Stimulated activated CD8-positive, alpha-beta memory T cell treated with anti-CD3 and anti-CD28 coated beads, Interleukin-12 subunit alpha, Interleukin-12 subunit beta, amount 100 ng/mL, for 24 hours (primary cell): ENCODE data around the gene KCNH8.
"Not testable (repeated sequence)": the region's sequence is repeated elsewhere in the genome, so short reads cannot be mapped to it uniquely, and the experiment has no call there.

ENCODE experiments used
- DNase-seq: peaks from one replicate; pipeline ENCODE4 v3.0.0-alpha.2; 2020; ENCODE audit errors: extremely low read depth

Gene KCNH8

GRCh38 chr3:19147905-19148767 lies at the start of gene KCNH8:
Gene KCNH8, plus strand, starts transcription at chr3:19148510. Its CDS starts 210 bp downstream, at chr3:19148720.
- no peak for DNase-seq

- DNase-seq, result not testable (repeated sequence)
Observed at GRCh38 chr3:19102654-19103290, 45.5 kb upstream of the KCNH8 start.

- DNase-seq, result no peak
Observed at GRCh38 chr3:19103510-19103909, 44.8 kb upstream of the KCNH8 start.

GRCh38 chr3:19104459-19104858 lies 43.9 kb upstream of the KCNH8 start:
- DNase-seq, result no peak

GRCh38 chr3:19105826-19106225 lies 42.5 kb upstream of the KCNH8 start:
- DNase-seq, result no peak

GRCh38 chr3:19106307-19106706 lies 42.0 kb upstream of the KCNH8 start:
- DNase-seq, result no peak

GRCh38 chr3:19107719-19108118 lies 40.6 kb upstream of the KCNH8 start:
- no peak for DNase-seq

GRCh38 chr3:19110335-19110895 lies 37.9 kb upstream of the KCNH8 start:
- DNase-seq, result no peak

- DNase-seq, result no peak
Observed at GRCh38 chr3:19114461-19114860, 33.8 kb upstream of the KCNH8 start.

- DNase-seq, result no peak
Observed at GRCh38 chr3:19116239-19116638, 32.1 kb upstream of the KCNH8 start.

GRCh38 chr3:19124752-19125151 lies 23.6 kb upstream of the KCNH8 start:
- no peak for DNase-seq

GRCh38 chr3:19139863-19140262 lies 8.4 kb upstream of the KCNH8 start:
- DNase-seq, result no peak

- DNase-seq, result peak; percentile 19
Observed at GRCh38 chr3:19146685-19147650, 1.3 kb upstream of the KCNH8 start.

- no peak for DNase-seq
Observed at GRCh38 chr3:19148768-19149091, 420 bp downstream of the KCNH8 start.

GRCh38 chr3:19149368-19149767 lies 1.1 kb downstream of the KCNH8 start:
- DNase-seq, result no peak

GRCh38 chr3:19151171-19151570 lies 2.9 kb downstream of the KCNH8 start:
- no peak for DNase-seq

GRCh38 chr3:19154693-19155250 lies 6.5 kb downstream of the KCNH8 start:
- no peak for DNase-seq

GRCh38 chr3:19155375-19155774 lies 7.1 kb downstream of the KCNH8 start:
- DNase-seq, result no peak

- no peak for DNase-seq
Observed at GRCh38 chr3:19159966-19160635, 11.8 kb downstream of the KCNH8 start.

- DNase-seq, result no peak
Observed at GRCh38 chr3:19165654-19166053, 17.3 kb downstream of the KCNH8 start.

- DNase-seq, result no peak
Observed at GRCh38 chr3:19171794-19172193, 23.5 kb downstream of the KCNH8 start.
